ENCODE results near the gene MECR. TPM values are rescaled to one million over a fixed set of nuclear protein-coding genes. Genes with fewer than 3 reads are reported as not detected.

Gene MECR
- total RNA-seq, 1 donor from 2014 or later, result 34.5 TPM

DNA sequence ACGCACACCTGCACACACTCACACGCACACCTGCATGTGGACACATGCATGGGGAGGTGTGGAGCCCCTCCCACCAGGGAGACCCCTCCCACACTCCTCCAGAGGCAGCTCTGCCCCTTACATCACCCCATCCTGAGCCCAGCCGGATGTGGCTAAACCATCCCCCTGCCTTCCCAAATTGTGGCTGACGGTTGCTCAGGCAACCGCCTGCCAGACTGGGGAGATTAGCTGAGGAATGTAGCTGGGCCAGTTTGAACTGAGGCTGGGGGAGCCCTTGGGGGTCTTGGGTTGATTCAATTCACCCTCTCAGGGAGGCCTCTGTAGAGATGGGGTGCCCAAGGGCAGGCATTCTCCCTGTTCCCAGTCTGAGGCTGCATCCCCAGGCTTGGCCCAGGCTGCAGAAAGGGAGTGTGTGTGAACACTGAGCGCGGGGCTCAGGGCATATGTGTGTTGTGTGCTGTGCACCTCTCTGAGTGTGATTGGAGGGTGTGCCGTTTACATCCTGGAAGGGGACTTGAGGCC lies 18.5 kb upstream of the MECR start:
- DNase-seq (ENCODE audit: low spot score), result no peak
- H3K9me3 Mint-ChIP-seq, result no peaks in the 10 kb centered on the region
- H3K36me3 Mint-ChIP-seq (ENCODE audit: low read depth), result no peaks in the 10 kb centered on the region
- peaks cover 3% of the 10 kb centered on the region for H3K27me3 Mint-ChIP-seq (ENCODE audit: insufficient read depth)
- no peak overlapping the region for H3K27ac Mint-ChIP-seq
- intact Hi-C loops (cut with micrococcal nuclease), result no loop called here
- no peaks in the 10 kb centered on the region for H3K4me1 Mint-ChIP-seq (ENCODE audit: low read depth)
- no peak overlapping the region for H3K4me3 Mint-ChIP-seq

DNA sequence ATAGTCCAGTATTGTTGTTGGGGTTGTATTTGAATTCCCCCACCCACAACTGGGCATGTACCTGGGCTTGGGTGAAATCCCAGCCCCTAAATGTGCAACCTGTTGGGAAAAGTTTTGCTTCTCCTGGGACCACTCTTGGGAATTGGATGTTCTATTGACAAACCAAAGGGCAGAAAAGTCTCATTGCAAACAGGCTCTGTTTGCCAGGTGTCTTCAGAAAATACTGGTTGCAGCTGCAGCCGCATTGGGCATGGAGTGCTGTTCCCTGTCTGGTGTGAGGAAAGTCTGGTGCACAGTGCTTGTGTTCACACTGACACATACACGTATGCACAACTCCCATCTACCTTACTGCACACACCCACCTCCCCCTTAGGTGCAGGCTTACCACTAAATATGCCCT lies 17.7 kb upstream of the MECR start:
- peaks cover 3% of the 10 kb centered on the region for H3K27me3 Mint-ChIP-seq (ENCODE audit: insufficient read depth)
- intact Hi-C loops (cut with micrococcal nuclease), result no loop called here
- no peaks in the 10 kb centered on the region for H3K9me3 Mint-ChIP-seq
- no peak overlapping the region for H3K27ac Mint-ChIP-seq
- no peak overlapping the region for H3K4me3 Mint-ChIP-seq
- H3K4me1 Mint-ChIP-seq (ENCODE audit: low read depth), result no peaks in the 10 kb centered on the region
- no peak for DNase-seq (ENCODE audit: low spot score)
- H3K36me3 Mint-ChIP-seq (ENCODE audit: low read depth), result no peaks in the 10 kb centered on the region

DNA sequence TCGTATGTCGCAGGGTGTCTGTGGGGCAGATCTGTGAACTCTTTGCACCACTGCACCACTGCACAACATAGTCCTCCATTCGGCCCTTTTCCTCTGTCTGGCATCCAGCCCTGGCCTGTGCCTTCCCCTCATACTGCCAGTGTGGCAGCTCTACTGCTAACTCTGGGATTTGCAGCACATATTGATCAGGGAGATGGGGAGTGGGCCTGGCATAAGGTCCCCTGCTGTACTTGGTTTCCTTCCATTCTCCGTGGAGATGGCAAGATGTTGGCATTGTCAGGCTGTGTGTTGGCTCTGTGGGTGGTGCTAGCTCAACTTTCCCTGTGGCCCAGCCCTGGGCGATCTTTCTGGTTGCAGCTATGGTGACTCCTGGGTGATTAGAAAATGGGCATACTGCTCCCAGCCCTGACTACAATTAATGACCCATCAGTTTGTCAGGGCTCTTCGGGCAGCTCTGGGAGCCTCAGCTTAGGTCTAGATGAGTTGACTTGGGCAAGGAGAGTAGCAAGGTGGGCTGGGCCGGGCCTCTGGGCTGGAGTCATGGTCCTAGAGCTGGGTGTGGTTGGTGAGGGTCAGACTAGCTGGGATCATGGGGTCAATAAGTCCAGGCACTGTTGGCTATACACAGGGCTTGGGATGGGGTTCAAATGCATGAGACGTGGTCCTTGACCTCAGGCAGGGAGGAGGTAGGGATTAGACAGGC lies 17.0 kb upstream of the MECR start:
- H3K27ac Mint-ChIP-seq, result no peak overlapping the region

DNA sequence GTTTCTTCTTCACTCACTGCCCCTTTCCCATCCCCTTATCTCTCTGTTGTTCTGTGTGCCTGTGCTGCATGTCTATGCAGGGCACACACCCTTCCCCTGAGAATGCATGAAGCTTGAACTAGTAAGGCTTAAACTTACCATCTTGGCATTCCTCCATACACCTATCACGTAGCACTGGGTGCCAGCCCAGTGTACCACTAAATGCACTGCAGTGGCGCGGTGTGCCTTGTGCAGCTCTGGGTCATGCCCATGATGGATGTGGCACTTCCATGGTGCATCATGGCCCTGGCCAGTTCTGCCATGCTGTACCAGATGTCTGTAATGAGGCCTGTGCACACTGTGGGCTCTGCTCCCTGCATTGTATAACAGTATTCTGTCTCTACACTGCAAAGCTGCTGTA lies 16.3 kb upstream of the MECR start:
- H3K36me3 Mint-ChIP-seq (ENCODE audit: low read depth), result no peaks in the 10 kb centered on the region
- intact Hi-C loops (cut with micrococcal nuclease), result no loop called here
- no peaks in the 10 kb centered on the region for H3K9me3 Mint-ChIP-seq
- H3K27me3 Mint-ChIP-seq (ENCODE audit: insufficient read depth), result peaks cover 3% of the 10 kb centered on the region
- no peak overlapping the region for H3K4me3 Mint-ChIP-seq
- no peak overlapping the region for H3K27ac Mint-ChIP-seq
- no peak for DNase-seq (ENCODE audit: low spot score)
- H3K4me1 Mint-ChIP-seq (ENCODE audit: low read depth), result no peaks in the 10 kb centered on the region

More for the DNA sequence above, 17.0 kb upstream of the MECR start:
- H3K36me3 Mint-ChIP-seq (ENCODE audit: low read depth), result no peaks in the 10 kb centered on the region
- H3K4me1 Mint-ChIP-seq (ENCODE audit: low read depth), result no peaks in the 10 kb centered on the region
- intact Hi-C loops (cut with micrococcal nuclease), result no loop called here
- peaks cover 3% of the 10 kb centered on the region for H3K27me3 Mint-ChIP-seq (ENCODE audit: insufficient read depth)
- H3K4me3 Mint-ChIP-seq, result no peak overlapping the region
- no peak for DNase-seq (ENCODE audit: low spot score)
- no peaks in the 10 kb centered on the region for H3K9me3 Mint-ChIP-seq

DNA sequence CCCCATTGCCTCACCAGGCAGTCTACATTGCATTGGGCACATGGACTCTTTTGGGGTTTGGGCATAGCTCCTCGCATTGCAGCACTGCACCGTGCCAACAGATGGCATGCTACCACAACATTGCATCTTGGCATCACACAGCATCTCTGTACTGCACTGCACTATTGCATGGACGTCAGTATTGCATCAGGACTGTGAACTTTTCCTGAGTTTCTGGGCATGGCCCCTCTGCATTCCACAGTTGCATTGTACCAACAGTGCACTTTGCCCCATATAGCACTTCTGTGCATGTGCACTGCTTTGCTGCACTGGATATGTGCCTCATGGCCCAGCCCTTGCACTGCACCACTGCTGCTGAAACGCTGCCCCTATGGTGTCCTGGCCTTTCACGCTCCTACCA lies 15.1 kb upstream of the MECR start:
- no peaks in the 10 kb centered on the region for H3K4me1 Mint-ChIP-seq (ENCODE audit: low read depth)
- intact Hi-C loops (cut with micrococcal nuclease), result no loop called here
- H3K9me3 Mint-ChIP-seq, result no peaks in the 10 kb centered on the region
- no peaks in the 10 kb centered on the region for H3K36me3 Mint-ChIP-seq (ENCODE audit: low read depth)
- no peak overlapping the region for H3K27ac Mint-ChIP-seq
- no peak for DNase-seq (ENCODE audit: low spot score)
- H3K27me3 Mint-ChIP-seq (ENCODE audit: insufficient read depth), result peaks cover 11% of the 10 kb centered on the region
- no peak overlapping the region for H3K4me3 Mint-ChIP-seq

DNA sequence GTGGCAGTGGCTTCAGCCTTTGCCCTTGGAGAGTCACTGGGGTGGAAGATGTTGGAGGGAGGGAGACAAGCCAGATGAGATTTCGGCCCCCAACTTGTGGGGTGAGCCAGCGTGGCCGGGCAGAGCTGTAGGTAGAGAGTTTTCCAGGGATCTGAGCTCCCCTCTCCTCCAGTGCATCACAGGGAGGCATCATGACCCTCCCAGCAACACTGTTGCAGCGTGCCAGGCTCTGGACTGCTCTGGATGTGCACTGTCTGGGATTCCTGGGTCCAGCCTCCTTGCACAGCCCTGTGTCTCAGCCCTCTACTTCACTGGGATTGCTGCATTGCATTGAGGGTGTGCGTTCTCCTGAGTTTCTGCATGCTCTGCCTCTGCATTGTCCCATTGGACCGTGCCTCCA lies 14.5 kb upstream of the MECR start:
- no peak for DNase-seq (ENCODE audit: low spot score)
- intact Hi-C loops (cut with micrococcal nuclease), result no loop called here
- no peaks in the 10 kb centered on the region for H3K4me1 Mint-ChIP-seq (ENCODE audit: low read depth)
- H3K27ac Mint-ChIP-seq, result no peak overlapping the region
- H3K4me3 Mint-ChIP-seq, result no peak overlapping the region
- H3K36me3 Mint-ChIP-seq (ENCODE audit: low read depth), result no peaks in the 10 kb centered on the region
- peaks cover 13% of the 10 kb centered on the region for H3K27me3 Mint-ChIP-seq (ENCODE audit: insufficient read depth)
- H3K9me3 Mint-ChIP-seq, result no peaks in the 10 kb centered on the region

DNA sequence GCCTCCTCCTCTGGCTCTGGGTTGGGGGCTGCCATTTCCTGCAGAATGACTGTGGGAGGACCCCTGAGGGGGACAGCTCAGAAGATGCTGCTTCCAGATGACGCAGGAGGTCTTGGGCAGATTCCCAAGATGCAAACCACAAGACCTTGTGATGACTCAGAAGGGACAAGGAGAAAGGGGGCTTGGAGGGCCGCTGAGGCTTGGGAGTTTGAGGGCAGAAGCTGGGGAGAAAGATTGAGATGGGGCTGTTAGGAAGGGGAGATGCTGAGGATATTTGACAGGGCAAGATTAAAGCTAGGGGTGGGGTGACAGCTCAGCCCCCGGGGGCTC lies 13.1 kb upstream of the MECR start:
- Mint-ChIP-seq H3K27me3 (ENCODE audit: insufficient read depth) (peaks cover 26% of the 10 kb centered on the region), H3K4me1 (ENCODE audit: low read depth) (no peaks in the 10 kb centered on the region), H3K36me3 (ENCODE audit: low read depth) (no peaks in the 10 kb centered on the region), H3K27ac (no peak overlapping the region), H3K9me3 (no peaks in the 10 kb centered on the region), H3K4me3 (no peak overlapping the region)
- no peak for DNase-seq (ENCODE audit: low spot score)
- intact Hi-C loops (cut with micrococcal nuclease), result no loop called here

DNA sequence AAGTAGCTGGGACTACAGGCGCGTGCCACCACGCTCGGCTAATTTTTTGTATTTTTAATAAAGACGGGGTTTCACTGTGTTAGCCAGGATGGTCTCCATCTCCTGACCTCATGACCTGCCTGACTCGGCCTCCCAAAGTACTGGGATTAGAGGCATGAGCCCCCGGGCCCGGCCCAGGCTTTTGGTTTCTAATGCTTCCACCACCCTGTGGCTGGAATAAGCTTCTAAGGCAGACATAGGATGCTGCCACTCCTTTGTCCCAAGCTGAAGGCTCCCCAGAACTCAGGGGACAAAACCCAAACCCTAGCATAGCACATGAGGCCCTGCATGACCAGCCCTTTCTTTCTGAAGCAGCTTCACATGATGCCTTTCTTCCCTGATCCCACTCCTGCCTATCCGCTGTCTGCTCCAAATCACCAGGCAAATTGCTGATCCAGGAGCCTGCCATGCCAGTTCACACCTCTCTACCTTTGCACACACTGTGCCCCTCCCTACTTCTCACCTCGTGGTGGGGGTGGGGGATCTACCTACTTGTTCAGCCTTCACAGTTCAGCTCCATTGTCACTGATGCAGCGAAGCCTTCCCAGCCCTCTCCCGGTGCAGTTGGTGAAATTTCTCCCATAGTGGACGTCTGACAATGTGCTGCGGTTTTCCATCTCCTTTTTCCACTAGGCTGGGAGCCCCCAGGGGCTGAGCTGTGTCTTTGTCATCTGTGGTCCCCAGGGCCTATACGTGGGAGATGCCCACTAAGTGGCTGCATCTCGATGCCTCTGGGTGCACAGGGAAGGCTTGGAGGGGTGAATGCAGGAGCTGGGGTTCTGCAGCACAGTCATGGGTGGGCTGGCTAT lies 12.5 kb upstream of the MECR start:
- H3K27ac Mint-ChIP-seq, result no peak overlapping the region
- H3K27me3 Mint-ChIP-seq (ENCODE audit: insufficient read depth), result peaks cover 29% of the 10 kb centered on the region
- no peaks in the 10 kb centered on the region for H3K4me1 Mint-ChIP-seq (ENCODE audit: low read depth)
- no peaks in the 10 kb centered on the region for H3K9me3 Mint-ChIP-seq
- no peaks in the 10 kb centered on the region for H3K36me3 Mint-ChIP-seq (ENCODE audit: low read depth)
- H3K4me3 Mint-ChIP-seq, result no peak overlapping the region
- DNase-seq (ENCODE audit: low spot score), result no peak
- intact Hi-C loops (cut with micrococcal nuclease), result no loop called here

DNA sequence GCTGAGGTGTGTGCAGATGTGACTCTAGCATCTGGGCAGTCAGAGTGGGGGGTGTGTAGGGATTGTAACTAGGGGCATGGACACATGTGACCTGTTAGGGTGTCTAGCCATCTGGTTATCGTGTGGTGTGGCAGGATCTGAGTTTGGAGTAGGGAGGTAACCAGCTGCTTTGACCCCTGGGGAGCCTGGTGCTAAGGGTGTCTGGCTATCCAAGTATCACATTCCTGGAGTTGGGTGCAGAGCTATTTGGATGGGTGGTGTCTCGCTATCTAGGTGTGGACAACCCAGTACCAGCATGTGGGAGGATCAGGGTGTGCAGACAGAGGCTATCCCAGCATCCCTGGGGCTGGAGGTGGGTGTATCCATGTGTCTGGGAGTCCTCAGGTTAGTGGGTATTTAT lies 10.3 kb upstream of the MECR start:
- peaks cover 1% of the 10 kb centered on the region for H3K36me3 Mint-ChIP-seq (ENCODE audit: low read depth)
- peaks cover 10% of the 10 kb centered on the region for H3K4me1 Mint-ChIP-seq (ENCODE audit: low read depth)
- H3K27ac Mint-ChIP-seq, result peak overlapping the region; percentile 19
- no peaks in the 10 kb centered on the region for H3K9me3 Mint-ChIP-seq
- H3K27me3 Mint-ChIP-seq (ENCODE audit: insufficient read depth), result peaks cover 40% of the 10 kb centered on the region
- no peak for DNase-seq (ENCODE audit: low spot score)
- no peak overlapping the region for H3K4me3 Mint-ChIP-seq
- intact Hi-C loops (cut with micrococcal nuclease), result no loop called here

DNA sequence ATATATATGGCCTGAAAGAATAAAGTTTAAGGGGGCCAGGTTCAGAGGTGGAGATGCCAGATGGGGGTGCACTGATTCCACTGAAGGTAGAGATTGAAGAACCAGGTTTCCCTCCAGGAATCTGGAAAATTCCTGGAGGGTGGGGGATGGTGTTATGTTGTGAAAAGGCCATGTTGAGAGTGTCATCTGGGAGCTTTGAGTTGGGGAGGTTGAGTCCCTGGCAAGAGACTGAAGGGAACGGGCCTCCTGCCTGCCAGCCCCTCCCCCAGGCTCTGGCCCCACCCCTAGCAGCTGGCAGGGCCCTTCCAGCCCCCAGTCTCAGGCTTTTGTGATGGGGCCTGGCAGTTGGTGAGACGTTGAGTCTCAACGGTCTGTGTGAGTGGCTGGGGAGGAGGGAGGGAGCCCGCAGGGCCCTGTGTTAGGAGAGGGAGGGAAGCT lies 9.7 kb upstream of the MECR start:
- H3K4me1 Mint-ChIP-seq (ENCODE audit: low read depth), result peaks cover 13% of the 10 kb centered on the region
- intact Hi-C loops (cut with micrococcal nuclease), result no loop called here
- H3K36me3 Mint-ChIP-seq (ENCODE audit: low read depth), result peaks cover 1% of the 10 kb centered on the region
- DNase-seq (ENCODE audit: low spot score), result no peak
- H3K27me3 Mint-ChIP-seq (ENCODE audit: insufficient read depth), result peaks cover 45% of the 10 kb centered on the region
- H3K4me3 Mint-ChIP-seq, result no peak overlapping the region
- no peaks in the 10 kb centered on the region for H3K9me3 Mint-ChIP-seq
- H3K27ac Mint-ChIP-seq, result no peak overlapping the region

DNA sequence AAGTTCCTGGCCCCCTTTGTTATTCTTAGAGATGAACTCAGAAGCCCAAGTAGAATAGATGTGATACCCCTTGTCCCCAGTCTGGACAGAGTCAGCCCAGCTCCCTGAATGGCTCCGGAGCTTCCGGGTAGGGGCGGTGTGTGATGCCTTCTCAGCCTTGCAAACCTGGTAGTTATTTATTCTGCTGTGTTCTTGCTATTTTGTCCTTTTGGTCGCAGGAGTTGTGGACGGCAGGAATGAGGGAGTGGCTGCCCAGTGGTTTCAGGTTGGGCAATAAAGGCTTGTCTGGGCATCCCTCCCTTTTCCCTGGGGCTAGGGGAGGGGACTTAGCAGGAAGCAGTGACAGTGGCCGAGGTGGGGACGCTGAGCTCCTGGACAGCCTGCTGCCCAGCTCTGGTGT lies 8.4 kb upstream of the MECR start:
- intact Hi-C loops (cut with micrococcal nuclease), result loop anchor here (5.0 to 10.0 kb wide), 3 partner anchors 553 to 1546 kb away; no protein-coding TSS in a partner anchor
- DNase-seq (ENCODE audit: low spot score), result no peak
- Mint-ChIP-seq H3K36me3 (ENCODE audit: low read depth) (peaks cover 1% of the 10 kb centered on the region), H3K4me3 (no peak overlapping the region), H3K9me3 (no peaks in the 10 kb centered on the region), H3K4me1 (ENCODE audit: low read depth) (peaks cover 13% of the 10 kb centered on the region), H3K27me3 (ENCODE audit: insufficient read depth) (peaks cover 56% of the 10 kb centered on the region), H3K27ac (no peak overlapping the region)

DNA sequence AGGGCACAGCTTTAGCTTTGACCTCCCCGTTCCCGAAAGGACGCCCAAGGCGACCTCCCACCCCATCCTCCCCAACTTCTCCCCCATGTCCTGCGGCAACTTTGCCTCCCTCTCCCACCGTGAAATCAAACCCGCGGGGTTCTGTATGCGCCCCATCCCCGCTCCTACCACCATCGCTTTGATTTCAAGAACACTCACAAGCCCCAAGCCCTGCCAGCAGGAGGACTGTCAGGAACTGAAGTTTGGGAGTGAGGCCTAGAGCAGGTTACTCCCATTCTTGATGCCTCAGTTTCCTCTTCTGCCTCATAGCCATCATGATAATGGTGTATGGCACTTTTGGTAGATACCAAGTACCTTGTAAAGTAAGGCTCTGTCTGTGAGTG lies 7.9 kb upstream of the MECR start:
- Mint-ChIP-seq H3K27me3 (ENCODE audit: insufficient read depth) (peaks cover 56% of the 10 kb centered on the region), H3K4me1 (ENCODE audit: low read depth) (peaks cover 13% of the 10 kb centered on the region)
- intact Hi-C loops (cut with micrococcal nuclease), result loop anchor here (5.0 to 10.0 kb wide), 3 partner anchors 554 to 1546 kb away; no protein-coding TSS in a partner anchor

More for the DNA sequence above, 7.9 kb upstream of the MECR start:
- H3K9me3 Mint-ChIP-seq, result no peaks in the 10 kb centered on the region
- peaks cover 1% of the 10 kb centered on the region for H3K36me3 Mint-ChIP-seq (ENCODE audit: low read depth)
- DNase-seq (ENCODE audit: low spot score), result no peak
- H3K27ac Mint-ChIP-seq, result peak overlapping the region; percentile 27
- H3K4me3 Mint-ChIP-seq, result peak overlapping the region; percentile 78

Data from activated T-helper 1 cell treated with anti-CD3 and anti-CD28 coated beads, Interleukin-12 subunit alpha, Interleukin-12 subunit beta, Interleukin-2, Interleukin-4 antibody, amounts not matched to agents 30 ng/mL and 10 ng/mL and 1 ng/mL, durations not matched to agents 14 hours and 24 hours and 36 hours (primary cell).